SU-DHL-6 (cell line): ENCODE results near the gene MRM2.

Source experiments
- H2AFZ ChIP-seq: fragments of 200-600 bp; sonication (generic); 2 replicates; pipeline ENCODE4 v1.6.1; 2014; ENCODE audit warnings: low read depth, mild to moderate bottlenecking, moderate library complexity, mixed read lengths, antibody characterized with exemption, low read length; ENCODE audit not compliant: severe bottlenecking
- H3F3A ChIP-seq: fragments of 200-600 bp; shearing (Covaris generic); 2 replicates; pipeline ENCODE4 v1.6.0; 2016; ENCODE audit warnings: antibody characterized with exemption, mild to moderate bottlenecking; ENCODE audit not compliant: insufficient read depth
- H3K27ac ChIP-seq: fragments of 200-600 bp; sonication (generic); 2 replicates; pipeline ENCODE4 v1.5.1; 2016; ENCODE audit warnings: low read depth, mild to moderate bottlenecking, low read length, moderate library complexity, mixed read lengths
- H3K27me3 ChIP-seq: fragments of 200-600 bp; sonication (generic), shearing (Covaris generic); 2 replicates; pipeline ENCODE4 v1.6.0; 2014; ENCODE audit warnings: mild to moderate bottlenecking, low read length
- H3K36me3 ChIP-seq: fragments of 200-600 bp; sonication (generic); 2 replicates; pipeline ENCODE4 v1.6.1; 2014; ENCODE audit warnings: mild to moderate bottlenecking, low read length, mixed read lengths
- H3K4me2 ChIP-seq: fragments of 300-600, 200-600 bp; shearing (Covaris generic), sonication (generic); 2 replicates; pipeline ENCODE4 v1.6.0; 2014; ENCODE audit warnings: low read length, low read depth, mild to moderate bottlenecking; ENCODE audit not compliant: poor library complexity, severe bottlenecking
- H3K4me3 ChIP-seq: fragments of 200-600 bp; sonication (generic); 2 replicates; pipeline ENCODE4 v1.5.1; 2014; ENCODE audit warnings: antibody characterized with exemption, low read length, mild to moderate bottlenecking, mixed read lengths; ENCODE audit not compliant: insufficient read depth, poor library complexity, severe bottlenecking
- H3K79me2 ChIP-seq: fragments of 200-600 bp; sonication (generic); 2 replicates; pipeline ENCODE4 v1.6.1; 2014; ENCODE audit warnings: mild to moderate bottlenecking, low read length, moderate library complexity; ENCODE audit not compliant: insufficient read depth
- H3K9ac ChIP-seq: fragments of 200-600 bp; sonication (generic); 2 replicates; pipeline ENCODE4 v1.7.0; 2014; ENCODE audit warnings: mild to moderate bottlenecking, low read length
- H3K9me2 ChIP-seq: fragments of 200-600 bp; sonication (generic); replicated peaks from 2 replicates; pipeline ENCODE4 v1.6.1; 2014; ENCODE audit warnings: low read length; ENCODE audit not compliant: insufficient read depth
- H3K9me3 ChIP-seq: fragments of 200-600 bp; sonication (generic); 2 replicates; pipeline ENCODE4 v1.6.1; 2014; ENCODE audit warnings: low read length, mixed read lengths; ENCODE audit not compliant: insufficient read depth
- H4K20me1 ChIP-seq: fragments of 200-600 bp; sonication (generic); 2 replicates; pipeline ENCODE4 v1.6.1; 2014; ENCODE audit warnings: low read depth, mild to moderate bottlenecking, antibody characterized with exemption, low read length, moderate library complexity, mixed read lengths
- EZH2phosphoT487 ChIP-seq: fragments of 200-600 bp; sonication (generic), shearing (Covaris generic); conservative IDR thresholded peaks from 2 replicates; pipeline ENCODE4 v1.6.1; 2018; ENCODE audit warnings: mild to moderate bottlenecking, antibody characterized with exemption, low read length, moderate library complexity, mixed read lengths
- TF ChIP-seq, protein P1 (sequence below): fragments of 200-600 bp; sonication (generic); IDR thresholded peaks from one replicate; pipeline ENCODE4 v1.5.1; 2017; ENCODE audit warnings: antibody characterized with exemption, mild to moderate bottlenecking, low read length, moderate library complexity; ENCODE audit not compliant: insufficient read depth, poor library complexity, severe bottlenecking

MRM2 gene

DNA sequence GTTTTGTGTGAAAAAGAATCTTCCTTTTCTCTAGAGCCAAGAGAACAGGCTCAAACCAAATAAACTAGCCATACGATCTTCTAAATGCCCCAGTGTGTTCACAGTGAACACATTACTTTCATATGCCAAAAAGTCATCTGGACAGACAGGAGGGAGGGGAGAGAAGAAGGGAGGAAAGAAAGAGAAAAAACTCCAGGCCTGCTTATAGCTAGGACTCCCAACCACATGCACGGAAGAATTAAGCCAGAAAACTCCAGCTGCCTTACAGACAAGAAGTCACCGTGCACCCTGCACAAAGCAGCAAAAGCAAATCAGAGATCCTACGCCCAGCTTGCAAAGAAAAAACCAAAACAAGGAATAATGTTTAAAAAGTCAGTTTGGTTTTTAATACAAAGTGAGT lies 37.9 kb upstream of the MRM2 start:
- H3K9me2 ChIP-seq: no peaks in the 10 kb centered on the region
- H3K27me3 ChIP-seq: no peaks in the 10 kb centered on the region
- no peak overlapping the region for H3K4me3 ChIP-seq
- no peak overlapping the region for H3K4me2 ChIP-seq
- H3K36me3 ChIP-seq: no peaks in the 10 kb centered on the region
- no peak for TF ChIP-seq EZH2phosphoT487
- TF ChIP-seq, protein P1, sequence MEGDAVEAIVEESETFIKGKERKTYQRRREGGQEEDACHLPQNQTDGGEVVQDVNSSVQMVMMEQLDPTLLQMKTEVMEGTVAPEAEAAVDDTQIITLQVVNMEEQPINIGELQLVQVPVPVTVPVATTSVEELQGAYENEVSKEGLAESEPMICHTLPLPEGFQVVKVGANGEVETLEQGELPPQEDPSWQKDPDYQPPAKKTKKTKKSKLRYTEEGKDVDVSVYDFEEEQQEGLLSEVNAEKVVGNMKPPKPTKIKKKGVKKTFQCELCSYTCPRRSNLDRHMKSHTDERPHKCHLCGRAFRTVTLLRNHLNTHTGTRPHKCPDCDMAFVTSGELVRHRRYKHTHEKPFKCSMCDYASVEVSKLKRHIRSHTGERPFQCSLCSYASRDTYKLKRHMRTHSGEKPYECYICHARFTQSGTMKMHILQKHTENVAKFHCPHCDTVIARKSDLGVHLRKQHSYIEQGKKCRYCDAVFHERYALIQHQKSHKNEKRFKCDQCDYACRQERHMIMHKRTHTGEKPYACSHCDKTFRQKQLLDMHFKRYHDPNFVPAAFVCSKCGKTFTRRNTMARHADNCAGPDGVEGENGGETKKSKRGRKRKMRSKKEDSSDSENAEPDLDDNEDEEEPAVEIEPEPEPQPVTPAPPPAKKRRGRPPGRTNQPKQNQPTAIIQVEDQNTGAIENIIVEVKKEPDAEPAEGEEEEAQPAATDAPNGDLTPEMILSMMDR: no peak
- no peaks in the 10 kb centered on the region for H3K9me3 ChIP-seq
- no peaks in the 10 kb centered on the region; the same call in 1 of the 2 replicates for H4K20me1 ChIP-seq
- H3K79me2 ChIP-seq: peaks cover 36% of the 10 kb centered on the region
- no peak overlapping the region for H3K9ac ChIP-seq
- peaks cover 7% of the 10 kb centered on the region; the same call in 1 of the 2 replicates for H3F3A ChIP-seq
- no peak overlapping the region for H3K27ac ChIP-seq
- H2AFZ ChIP-seq: no peak overlapping the region

DNA sequence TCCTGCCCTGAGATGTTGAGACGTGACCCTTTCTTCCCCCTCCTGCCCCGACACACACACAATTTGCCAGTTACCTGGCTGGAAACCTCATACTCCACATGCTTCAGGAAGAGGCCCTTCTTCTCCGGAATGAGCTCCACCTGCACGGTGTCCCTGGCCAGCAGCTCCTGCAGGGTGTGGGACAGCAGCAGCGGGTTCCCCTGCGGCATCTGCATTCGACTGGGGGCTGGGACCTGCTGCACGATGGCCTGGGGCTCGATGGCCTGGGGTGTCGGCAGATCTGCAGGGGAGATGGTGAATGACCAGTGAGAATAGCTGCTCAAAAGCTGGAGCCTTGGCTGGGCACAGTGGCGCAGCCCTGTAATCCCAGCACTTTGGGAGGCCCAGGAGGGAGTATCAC lies 36.0 kb upstream of the MRM2 start:
- no peaks in the 10 kb centered on the region; the same call in 1 of the 2 replicates for H4K20me1 ChIP-seq
- no peak overlapping the region for H3K4me2 ChIP-seq
- H3K4me3 ChIP-seq: no peak overlapping the region

GRCh38 chr7:2276107-2276506 lies 34.1 kb upstream of the MRM2 start:
- H3K27me3 ChIP-seq: no peaks in the 10 kb centered on the region
- peaks cover 7% of the 10 kb centered on the region; the same call in 1 of the 2 replicates for H3F3A ChIP-seq
- TF ChIP-seq, protein P1: no peak
- TF ChIP-seq EZH2phosphoT487: no peak
- H3K4me2 ChIP-seq: no peak overlapping the region
- H3K4me3 ChIP-seq: no peak overlapping the region
- peaks cover 18% of the 10 kb centered on the region for H3K79me2 ChIP-seq
- H2AFZ ChIP-seq: no peak overlapping the region
- no peak overlapping the region for H3K9ac ChIP-seq
- H3K36me3 ChIP-seq: no peaks in the 10 kb centered on the region
- H4K20me1 ChIP-seq: no peaks in the 10 kb centered on the region; the same call in 1 of the 2 replicates
- H3K27ac ChIP-seq: no peak overlapping the region
- H3K9me3 ChIP-seq: no peaks in the 10 kb centered on the region
- H3K9me2 ChIP-seq: no peaks in the 10 kb centered on the region

More for the DNA sequence above, 36.0 kb upstream of the MRM2 start:
- peaks cover 30% of the 10 kb centered on the region for H3K79me2 ChIP-seq
- no peak overlapping the region for H2AFZ ChIP-seq
- H3K27ac ChIP-seq: no peak overlapping the region
- H3K9ac ChIP-seq: no peak overlapping the region
- H3F3A ChIP-seq: peaks cover 7% of the 10 kb centered on the region; the same call in 1 of the 2 replicates
- H3K9me2 ChIP-seq: no peaks in the 10 kb centered on the region
- TF ChIP-seq, protein P1: no peak
- no peak for TF ChIP-seq EZH2phosphoT487
- H3K27me3 ChIP-seq: no peaks in the 10 kb centered on the region
- no peaks in the 10 kb centered on the region for H3K36me3 ChIP-seq
- H3K9me3 ChIP-seq: no peaks in the 10 kb centered on the region
